Naive thymus-derived CD8-positive, alpha-beta T cell (primary cell): ENCODE results near the gene RASSF7. TPM values are rescaled to one million over a fixed set of nuclear protein-coding genes. Genes with fewer than 3 reads are reported as not detected.
A peak's percentile ranks its signal among the peaks of the same experiment; 100 is the strongest.

Experiments used
- ATAC-seq, 2 donors: fragments of 150-1000 bp; cut with Tn5 transposase in 1 of 2; sonication (Bioruptor Pico), chemical (Tn5 transposase) in 1 of 2; 1 replicate in 1 of 2; 2 replicates in 1 of 2; pipeline ENCODE4 v1.10.0; 2021; ENCODE audit warnings: mild to moderate bottlenecking in 2 of 2, moderate library complexity in 2 of 2
- POLR2A ChIA-PET: fragments of 350-600 bp; sonication (Branson Sonifier 250); formaldehyde crosslinking; loops from one replicate; lab custom pipeline; 2021; ENCODE audit warnings: antibody characterized with exemption; lab: Charles Lee
- DNase-seq, 10 donors: peaks; one replicate each; pipeline versions ENCODE4 v3.0.0 to v3.0.0-alpha.2; 2020 to 2022
- H3K27ac Mint-ChIP-seq, 10 donors: one replicate each; pipeline ENCODE4 v1.8.0; 2020 to 2022; ENCODE audit warnings: mild to moderate bottlenecking in 10 of 10, mixed read lengths in 10 of 10, moderate library complexity in 4 of 10, inconsistent platforms in 1 of 10
- H3K27me3 Mint-ChIP-seq, 5 donors: one replicate each; pipeline ENCODE4 v1.8.0; 2021 to 2022; ENCODE audit warnings: mixed read lengths in 5 of 5
- H3K36me3 Mint-ChIP-seq, 3 donors: one replicate each; pipeline ENCODE4 v1.8.0; 2020 to 2022; ENCODE audit warnings: mixed read lengths in 3 of 3, mild to moderate bottlenecking in 2 of 3, inconsistent platforms in 1 of 3
- H3K4me1 Mint-ChIP-seq, 4 donors: one replicate each; pipeline ENCODE4 v1.8.0; 2021 to 2022; ENCODE audit warnings: mixed read lengths in 4 of 4
- H3K4me3 Mint-ChIP-seq, 10 donors: one replicate each; pipeline ENCODE4 v1.8.0; 2020 to 2022; ENCODE audit warnings: mild to moderate bottlenecking in 10 of 10, mixed read lengths in 10 of 10, moderate library complexity in 6 of 10, inconsistent platforms in 1 of 10
- H3K9me3 Mint-ChIP-seq, 9 donors: one replicate each; pipeline ENCODE4 v1.8.0; 2020 to 2022; ENCODE audit warnings: mixed read lengths in 9 of 9, mild to moderate bottlenecking in 3 of 9, inconsistent platforms in 1 of 9, moderate library complexity in 1 of 9
- polyA plus RNA-seq, 3 donors: library from polyadenylated mRNA; unstranded; fragments of 300-500 nt; fragmentation: Illumina TruSeq; gene quantifications; one replicate each; pipeline ENCODE4 v1.2.3, GENCODE V29; 2021
- total RNA-seq, 8 experiments: library from RNA in 2 of 8; stranded (reverse) in 2 of 8; gene quantifications; one replicate each; pipeline ENCODE4 v1.2.3 and lab custom pipeline; 2021 to 2026

RASSF7 gene
- total and polyA plus RNA-seq, 5 experiments from 2014 or later = 22.5 to 37.6 (median 32.3) TPM

GRCh38 chr11:556662-557256, 4.0 kb upstream of the RASSF7 start:
- ATAC-seq (no peak), DNase-seq (no peak)
- Mint-ChIP-seq H3K4me1 (peaks cover 7 to 21% (median 15%) of the 10 kb centered on the region in 4 donors), H3K4me3 (peak overlapping the region; percentile 28 to 75 (median 54)), H3K27ac (peak overlapping the region in 3 of 10 donors; percentile 40 to 88 (median 59)), H3K36me3 (no peaks in the 10 kb centered on the region), H3K9me3 (no peaks in the 10 kb centered on the region), H3K27me3 (no peaks in the 10 kb centered on the region)
- POLR2A ChIA-PET = interaction anchor here (0.7 to 7.7 kb wide), 9 partner anchors 8 to 170 kb away, joined by 3 to 47 read pairs (median 15); partner anchors contain the start of genes HRAS, LRRC56 and PHRF1

DNA sequence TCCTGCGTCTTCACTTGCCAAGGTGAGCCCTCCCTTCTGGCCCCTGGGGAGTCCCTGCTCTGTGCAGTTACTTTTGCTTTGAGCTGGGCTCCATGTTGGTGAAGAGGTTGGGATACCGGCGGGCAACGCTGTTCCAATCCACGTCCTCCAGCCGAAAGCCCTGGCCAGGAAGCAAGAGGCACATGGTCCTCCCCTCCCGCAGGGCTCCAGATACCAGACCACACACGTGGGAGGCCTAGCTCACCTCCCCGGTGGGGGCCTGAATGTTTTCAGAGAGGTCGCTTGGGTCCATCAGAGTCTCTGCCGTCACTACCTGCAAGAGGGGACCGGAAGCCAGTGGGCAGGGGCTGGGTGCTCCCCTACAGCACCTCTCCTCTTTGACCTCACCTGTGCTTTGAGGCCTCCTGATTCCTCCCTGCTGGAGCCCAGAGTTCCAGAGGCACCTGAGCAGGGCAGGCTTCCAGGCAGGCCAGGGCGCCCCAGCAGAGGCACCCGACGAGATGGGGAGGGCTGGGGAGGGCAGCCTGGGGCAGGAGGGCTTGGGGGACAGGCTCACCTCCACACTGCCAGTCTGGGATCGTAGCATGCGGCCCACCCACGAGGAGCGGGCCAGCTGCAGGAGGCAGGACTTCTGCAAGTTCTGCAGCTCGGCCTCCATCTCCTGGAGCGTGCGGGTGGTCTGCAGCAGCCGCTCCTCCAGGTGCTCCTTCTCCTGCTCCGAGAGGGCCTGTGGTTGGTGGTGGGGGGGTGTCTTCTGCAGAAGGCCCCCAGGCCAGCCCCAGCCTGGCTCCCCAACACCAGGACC, 3.2 kb upstream of the RASSF7 start:
- Mint-ChIP-seq H3K4me1 (peaks cover 7 to 22% (median 17%) of the 10 kb centered on the region in 4 donors), H3K4me3 (peak overlapping the region in 5 of 10 donors; percentile 26 to 56 (median 45)), H3K27me3 (no peaks in the 10 kb centered on the region), H3K9me3 (no peaks in the 10 kb centered on the region), H3K36me3 (no peaks in the 10 kb centered on the region), H3K27ac (peak overlapping the region in 2 of 10 donors; percentile 43 to 59)
- POLR2A ChIA-PET = interaction anchor here (0.7 to 7.7 kb wide), 8 partner anchors 7 to 276 kb away, joined by 3 to 47 read pairs (median 12); partner anchors contain the start of genes HRAS, LRRC56 and PHRF1
- no peak for DNase-seq
- no peak for ATAC-seq

- POLR2A ChIA-PET = interaction anchor here (1.8 to 7.7 kb wide), 5 partner anchors 9 to 168 kb away, joined by 4 to 47 read pairs (median 34); partner anchors contain the start of genes HRAS, LRRC56 and PHRF1
- H3K9me3 Mint-ChIP-seq = no peaks in the 10 kb centered on the region
- DNase-seq (no peak), ATAC-seq (no peak)
- H3K4me3 Mint-ChIP-seq = peak overlapping the region in 1 of 10 donors; percentile 6
- no peak overlapping the region for H3K27ac Mint-ChIP-seq
- H3K4me1 Mint-ChIP-seq = peaks cover 7 to 22% (median 17%) of the 10 kb centered on the region in 4 donors
- no peaks in the 10 kb centered on the region for H3K27me3 Mint-ChIP-seq
- H3K36me3 Mint-ChIP-seq = peaks cover 0 to 1% (median 0%) of the 10 kb centered on the region in 3 donors
Measured at GRCh38 chr11:558503-558902, 2.3 kb upstream of the RASSF7 start.

DNA sequence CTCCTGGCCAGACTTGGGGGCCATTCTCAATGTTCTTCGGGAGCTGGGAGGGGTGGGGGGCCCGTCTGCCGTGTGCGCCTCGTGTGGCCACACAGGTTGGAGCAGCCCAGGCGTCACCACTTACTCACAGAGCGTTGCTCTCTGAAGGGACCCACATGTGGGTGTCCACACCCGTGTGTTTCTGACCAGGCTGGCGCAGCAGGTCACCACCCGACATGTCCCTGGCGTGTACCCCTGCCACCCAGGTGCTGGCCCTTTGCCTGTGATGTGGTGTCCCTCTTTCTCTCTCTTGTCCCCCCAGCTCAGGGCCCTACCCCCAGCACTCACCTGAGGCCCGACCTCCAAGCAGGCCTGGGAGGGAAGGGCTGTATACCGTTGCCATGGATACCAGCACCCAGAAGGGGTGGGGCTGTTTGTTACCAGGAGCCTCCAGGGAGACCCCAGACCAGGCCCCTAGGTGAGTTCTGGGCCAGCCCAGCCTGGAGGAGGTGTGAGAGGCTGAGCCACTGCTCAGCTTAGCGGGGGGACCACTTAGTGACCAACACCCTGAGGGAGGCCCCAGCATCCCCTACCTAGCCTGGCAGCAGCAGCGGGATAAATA, 1.6 kb upstream of the RASSF7 start:
- Mint-ChIP-seq H3K4me3 (peak overlapping the region in 2 of 10 donors; percentile 10 to 18), H3K36me3 (peaks cover 0 to 3% (median 0%) of the 10 kb centered on the region in 3 donors), H3K27me3 (no peaks in the 10 kb centered on the region), H3K9me3 (no peaks in the 10 kb centered on the region), H3K27ac (peak overlapping the region in 6 of 10 donors; percentile 12 to 77 (median 48)), H3K4me1 (peaks cover 7 to 22% (median 17%) of the 10 kb centered on the region in 4 donors)
- POLR2A ChIA-PET = interaction anchor here (0.5 to 7.7 kb wide), 10 partner anchors 9 to 186 kb away, joined by 3 to 47 read pairs (median 6); partner anchors contain the start of genes HRAS, IRF7, PHRF1 and TMEM80
- DNase-seq = peak in 1 of 10 donors; percentile 47
- ATAC-seq = no peak

DNA sequence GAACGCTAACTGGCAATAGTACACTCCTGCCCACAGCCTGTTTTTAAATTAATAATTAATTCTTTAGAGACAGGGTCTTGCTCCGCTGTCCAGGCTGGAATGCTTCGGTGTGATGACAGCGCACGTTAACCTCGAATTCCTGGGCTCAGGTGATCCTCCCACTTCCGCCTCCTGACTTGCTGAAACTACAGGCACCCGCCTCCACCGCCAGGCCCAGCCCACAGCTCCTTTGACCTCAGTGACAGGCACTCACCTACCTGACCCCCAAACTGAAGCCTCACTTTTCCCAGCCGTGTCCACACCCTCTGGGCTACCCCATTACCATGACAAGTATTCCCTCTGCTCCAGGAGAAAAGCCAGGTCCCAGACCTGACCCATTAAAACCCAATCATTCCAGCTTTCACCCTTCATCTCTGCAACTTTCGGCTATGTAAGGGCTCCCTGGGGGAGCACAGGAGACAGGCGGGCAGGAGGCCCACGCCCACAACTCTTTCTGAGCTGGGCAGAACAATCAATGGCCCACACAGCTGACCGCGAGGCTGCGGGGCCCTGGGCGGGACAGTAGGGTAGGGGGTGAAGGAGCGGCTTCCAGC, 962 bp upstream of the RASSF7 start:
- H3K27me3 Mint-ChIP-seq = no peaks in the 10 kb centered on the region
- peaks cover 7 to 22% (median 17%) of the 10 kb centered on the region in 4 donors for H3K4me1 Mint-ChIP-seq
- H3K27ac Mint-ChIP-seq = peak overlapping the region; percentile 63 to 94 (median 84)
- no peaks in the 10 kb centered on the region for H3K9me3 Mint-ChIP-seq
- POLR2A ChIA-PET = interaction anchor here (0.5 to 7.7 kb wide), 15 partner anchors 8 to 216 kb away, joined by 3 to 47 read pairs (median 4); partner anchors contain the start of genes HRAS, IRF7, LRRC56 and PHRF1
- ATAC-seq = no peak
- H3K36me3 Mint-ChIP-seq = peaks cover 0 to 3% (median 0%) of the 10 kb centered on the region in 3 donors
- DNase-seq = peak in 2 of 10 donors; percentile 31 to 32
- H3K4me3 Mint-ChIP-seq = peak overlapping the region; percentile 66 to 87 (median 78)

GRCh38 chr11:561148-562003, 606 bp downstream of the RASSF7 start:
- peaks cover 7 to 22% (median 16%) of the 10 kb centered on the region in 4 donors for H3K4me1 Mint-ChIP-seq
- H3K27me3 Mint-ChIP-seq = no peaks in the 10 kb centered on the region
- H3K27ac Mint-ChIP-seq = peak overlapping the region in 7 of 10 donors; percentile 43 to 91 (median 71)
- H3K9me3 Mint-ChIP-seq = no peaks in the 10 kb centered on the region
- POLR2A ChIA-PET = interaction anchor here (0.8 to 1.8 kb wide), 6 partner anchors 15 to 235 kb away, joined by 3 to 8 read pairs (median 4); partner anchors contain the start of genes HRAS, LRRC56 and PHRF1
- H3K36me3 Mint-ChIP-seq = peaks cover 0 to 3% (median 0%) of the 10 kb centered on the region in 3 donors
- ATAC-seq (peak; percentile 45 to 55), DNase-seq (peak in 1 of 10 donors; percentile 36)
- H3K4me3 Mint-ChIP-seq = peak overlapping the region; percentile 82 to 91 (median 86)

GRCh38 chr11:562046-562645, 1.4 kb downstream of the RASSF7 start:
- H3K27ac Mint-ChIP-seq = no peak overlapping the region
- peak overlapping the region in 8 of 10 donors; percentile 82 to 91 (median 86) for H3K4me3 Mint-ChIP-seq
- DNase-seq (no peak), ATAC-seq (no peak)
- peaks cover 0 to 3% (median 0%) of the 10 kb centered on the region in 3 donors for H3K36me3 Mint-ChIP-seq
- H3K9me3 Mint-ChIP-seq = no peaks in the 10 kb centered on the region
- H3K4me1 Mint-ChIP-seq = peaks cover 7 to 22% (median 15%) of the 10 kb centered on the region in 4 donors
- H3K27me3 Mint-ChIP-seq = no peaks in the 10 kb centered on the region
- POLR2A ChIA-PET = interaction anchor here (0.8 to 1.8 kb wide), 7 partner anchors 14 to 234 kb away, joined by 3 to 8 read pairs (median 4); partner anchors contain the start of genes HRAS, LRRC56 and PHRF1

- POLR2A ChIA-PET = interaction anchor here (0.7 to 1.8 kb wide), 5 partner anchors 16 to 280 kb away, joined by 3 to 8 read pairs (median 3); partner anchors contain the start of genes HRAS, TMEM80 and TSPAN4
- H3K27me3 Mint-ChIP-seq = no peaks in the 10 kb centered on the region
- DNase-seq (no peak), ATAC-seq (no peak)
- H3K36me3 Mint-ChIP-seq = peaks cover 0 to 3% (median 0%) of the 10 kb centered on the region in 3 donors
- H3K4me1 Mint-ChIP-seq = peaks cover 7 to 22% (median 19%) of the 10 kb centered on the region in 4 donors
- peak overlapping the region in 1 of 10 donors; percentile 18 for H3K4me3 Mint-ChIP-seq
- H3K27ac Mint-ChIP-seq = peak overlapping the region in 1 of 10 donors; percentile 36
- H3K9me3 Mint-ChIP-seq = no peaks in the 10 kb centered on the region
Measured at GRCh38 chr11:563066-563811, 2.5 kb downstream of the RASSF7 start.

DNA sequence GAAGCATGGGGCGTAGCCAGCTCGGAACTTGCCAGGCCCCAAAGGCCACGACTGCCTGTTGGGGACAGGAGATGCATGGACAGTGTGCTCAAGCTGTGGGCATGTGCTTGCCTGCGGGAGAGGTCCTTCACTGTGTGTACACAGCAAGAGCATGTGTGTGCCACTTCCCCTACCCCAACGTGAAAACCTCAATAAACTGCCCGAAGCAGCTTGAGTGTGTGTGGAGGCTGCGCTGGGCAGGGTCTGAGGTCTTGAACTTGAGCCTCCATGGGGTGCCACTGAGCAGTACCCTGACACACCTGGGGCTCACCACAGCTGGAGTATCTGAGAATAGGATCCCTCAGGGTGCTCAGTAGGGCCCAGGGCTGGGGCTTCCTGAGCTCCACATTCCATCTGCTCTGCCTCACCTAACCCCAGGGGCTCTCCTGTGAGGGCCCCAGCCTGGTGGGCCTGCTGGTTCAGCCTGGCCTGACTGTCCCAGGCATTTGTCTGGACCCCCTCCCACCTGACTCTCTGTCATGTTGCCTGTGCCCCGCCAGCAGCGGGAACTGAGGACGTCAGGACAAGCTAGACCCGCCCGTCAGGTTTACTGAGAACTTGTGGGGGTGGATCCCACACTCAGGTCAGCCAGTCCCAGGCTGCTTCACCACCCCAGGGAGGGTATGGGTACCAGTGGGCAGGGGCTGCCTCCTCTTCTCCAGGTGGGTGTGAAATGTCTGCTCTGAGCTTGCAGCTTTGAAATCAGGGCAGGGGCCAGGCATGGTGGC, 3.2 kb downstream of the RASSF7 start:
- ATAC-seq = no peak
- Mint-ChIP-seq H3K4me3 (peak overlapping the region in 2 of 10 donors; percentile 9 to 38), H3K27ac (peak overlapping the region in 1 of 10 donors; percentile 36), H3K36me3 (peaks cover 0 to 3% (median 0%) of the 10 kb centered on the region in 3 donors), H3K9me3 (no peaks in the 10 kb centered on the region), H3K27me3 (no peaks in the 10 kb centered on the region), H3K4me1 (peaks cover 7 to 23% (median 18%) of the 10 kb centered on the region in 4 donors)
- POLR2A ChIA-PET = interaction anchor here (0.7 to 2.2 kb wide), 5 partner anchors 7 to 279 kb away, joined by 3 to 8 read pairs (median 3); partner anchors contain the start of genes TMEM80 and TSPAN4
- DNase-seq = no peak
